HepG2 (cell line): Measurements from ENCODE around the gene NARS2. TPM values are rescaled to one million over a fixed set of nuclear protein-coding genes. Genes with fewer than 3 reads are reported as not detected.

ENCODE experiments used
- HDAC2 ChIP-seq: sonication (generic); formaldehyde crosslinking; IDR thresholded peaks from 2 replicates; pipeline ENCODE4 v1.4.0; 2020; ENCODE audit warnings: missing genetic modification reagents
- KDM2A ChIP-seq: sonication (generic); formaldehyde crosslinking; IDR thresholded peaks from 2 replicates; pipeline ENCODE4 v1.4.0; 2020; ENCODE audit warnings: low read depth, missing genetic modification reagents, borderline replicate concordance
- MLLT10 ChIP-seq: sonication (generic); formaldehyde crosslinking; IDR thresholded peaks from 2 replicates; pipeline ENCODE4 v1.4.0; 2020; ENCODE audit warnings: missing genetic modification reagents
- MXD3 ChIP-seq: IDR thresholded peaks from 2 replicates; pipeline ENCODE4 v1.6.1; 2016; ENCODE audit warnings: mild to moderate bottlenecking, missing biosample characterization, missing genetic modification reagents
- MYPOP ChIP-seq: sonication (generic); formaldehyde crosslinking; IDR thresholded peaks from 2 replicates; pipeline ENCODE4 v1.8.1; 2023; ENCODE audit warnings: mild to moderate bottlenecking, moderate library complexity, missing genetic modification reagents
- NR0B2 ChIP-seq: sonication (generic); formaldehyde crosslinking; IDR thresholded peaks from 2 replicates; pipeline ENCODE4 v1.4.0; 2020; ENCODE audit warnings: mild to moderate bottlenecking, missing genetic modification reagents
- PCBP1 ChIP-seq: fragments of 200-400 bp; formaldehyde crosslinking; IDR thresholded peaks from 2 replicates; pipeline ENCODE4 v1.6.1; 2017; ENCODE audit warnings: mild to moderate bottlenecking, low read depth, low read length, borderline replicate concordance
- SAP130 ChIP-seq: IDR thresholded peaks from 2 replicates; pipeline ENCODE4 v1.6.1; 2016; ENCODE audit warnings: low read depth
- SMAD3 ChIP-seq: sonication (generic); formaldehyde crosslinking; IDR thresholded peaks from 2 replicates; pipeline ENCODE4 v1.4.0; 2020; ENCODE audit warnings: missing genetic modification reagents
- SNAPC5 ChIP-seq: sonication (generic); formaldehyde crosslinking; IDR thresholded peaks from 2 replicates; pipeline ENCODE4 v1.8.1; 2023; ENCODE audit warnings: mild to moderate bottlenecking, missing genetic modification reagents, borderline replicate concordance
- TAF1 ChIP-seq: sonication (generic); formaldehyde crosslinking; IDR thresholded peaks from 2 replicates; pipeline ENCODE4 v1.4.0; 2020; ENCODE audit warnings: missing genetic modification reagents
- ZFP62 ChIP-seq: sonication (generic); formaldehyde crosslinking; IDR thresholded peaks from 2 replicates; pipeline ENCODE4 v1.4.0; 2020; ENCODE audit warnings: missing genetic modification reagents
- ZFP91 ChIP-seq: sonication (generic); formaldehyde crosslinking; IDR thresholded peaks from 2 replicates; pipeline ENCODE4 v1.9.0; 2022; ENCODE audit warnings: missing genetic modification reagents, mild to moderate bottlenecking, borderline replicate concordance
- ZFY ChIP-seq: sonication (generic); formaldehyde crosslinking; IDR thresholded peaks from 2 replicates; pipeline ENCODE4 v1.4.0; 2020; ENCODE audit warnings: missing genetic modification reagents
- ZNF350 ChIP-seq: sonication (generic); formaldehyde crosslinking; IDR thresholded peaks from 2 replicates; pipeline ENCODE4 v1.4.0; 2020; ENCODE audit warnings: mild to moderate bottlenecking, low read depth, missing genetic modification reagents, borderline replicate concordance
- ZNF713 ChIP-seq: sonication (generic); formaldehyde crosslinking; IDR thresholded peaks from 2 replicates; pipeline ENCODE4 v1.4.0; 2020; ENCODE audit warnings: mild to moderate bottlenecking, missing genetic modification reagents
- ZNF782 ChIP-seq: sonication (generic); formaldehyde crosslinking; IDR thresholded peaks from 2 replicates; pipeline ENCODE4 v1.4.0; 2020; ENCODE audit warnings: missing genetic modification reagents, mild to moderate bottlenecking, borderline replicate concordance
- ZSCAN5A ChIP-seq: sonication (generic); formaldehyde crosslinking; IDR thresholded peaks from 2 replicates; pipeline ENCODE4 v1.8.0; 2022; ENCODE audit warnings: mild to moderate bottlenecking, missing genetic modification reagents, borderline replicate concordance
- polyA plus RNA-seq, 8 experiments: library from polyadenylated mRNA; depleted of rRNA in 3 of 8; stranded (reverse) in 7 of 8; unstranded in 1 of 8; fragments of >200 nt; fragmentation: Illumina TruSeq in 4 of 8; extraction: Trizol in 4 of 8; gene quantifications; 2 replicates each; pipeline versions ENCODE4 v1.2.1 to v1.2.3, GENCODE V29; 2011 to 2016; ENCODE audit warnings: low read depth in 4 of 8, missing spikeins in 1 of 8, mixed read lengths in 1 of 8; ENCODE audit not compliant: insufficient read depth in 1 of 8
- total RNA-seq, 5 experiments: library from RNA; depleted of rRNA; stranded (reverse); fragments of >200 nt; fragmentation: Illumina TruSeq; extraction: Trizol; gene quantifications; 2 replicates each; pipeline ENCODE4 v1.2.3, GENCODE V29; 2016; ENCODE audit warnings: low read depth in 1 of 5

NARS2 gene
- total and polyA plus RNA-seq, 2 of the 13 experiments (the other 11 are each of a cell fraction or from before 2014, with no cell fraction given): 45.9 to 65.0 TPM

- TF ChIP-seq ZNF713 (CRISPR knock-in tag): no peak
- TF ChIP-seq ZFP91: no peak; the same call in 1 of the 2 replicates
- peak; percentile 96 for TF ChIP-seq KDM2A (CRISPR knock-in tag)
- no peak for TF ChIP-seq MLLT10 (CRISPR knock-in tag)
- TF ChIP-seq SAP130 (CRISPR knock-in tag): 0 out of 2 replicates have a peak, but pooled peaks have one; percentile 37
- TF ChIP-seq ZNF350 (CRISPR knock-in tag): 0 out of 2 replicates have a peak, but pooled peaks have one; percentile 19
- TF ChIP-seq MXD3: peak; percentile 45; the same call in 1 of the 2 replicates
- TF ChIP-seq ZSCAN5A: no peak
- TF ChIP-seq ZNF782 (CRISPR knock-in tag): no peak
- TF ChIP-seq MYPOP: no peak
- no peak for TF ChIP-seq ZFP62 (CRISPR knock-in tag)
- peak; percentile 23; the same call in 1 of the 2 replicates for TF ChIP-seq TAF1 (CRISPR knock-in tag)
- no peak for TF ChIP-seq NR0B2 (CRISPR knock-in tag)
- no peak for TF ChIP-seq SMAD3
- no peak for TF ChIP-seq PCBP1
- no peak for TF ChIP-seq SNAPC5
- TF ChIP-seq ZFY: peak; percentile 44; the same call in 1 of the 2 replicates
- TF ChIP-seq HDAC2 (CRISPR knock-in tag): no peak
These were observed 156.6 kb downstream of the NARS2 start (continued) for GRCh38 chr11:78417888-78418583.
